NCI-H2227 treated with DMSO at 0.1 percent for 48 hours (cell line): ENCODE measurements around the gene ERICH6B.

Experiments used
- DNase-seq: peaks from one replicate; lab custom pipeline; 2025; lab: John Stamatoyannopoulos, UW

The ERICH6B gene

DNA sequence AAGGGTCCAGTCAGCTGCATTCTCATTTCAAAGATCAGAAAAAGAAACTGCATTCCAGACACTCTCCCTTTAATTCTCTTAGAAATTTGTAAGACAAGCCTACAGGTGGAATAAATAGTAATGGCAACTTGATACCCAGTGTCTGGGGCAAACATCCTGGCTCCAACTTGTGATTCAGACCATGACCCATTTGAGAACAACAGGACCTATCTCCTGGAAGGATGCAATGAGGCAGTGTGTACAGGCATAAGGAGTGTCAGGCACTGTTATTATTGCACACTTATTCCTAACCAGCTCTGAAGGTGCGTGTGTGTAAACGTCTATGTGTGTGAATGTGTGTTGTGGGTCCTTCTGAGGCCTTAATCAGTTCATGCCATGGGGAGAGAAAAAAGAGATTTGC lies 13.9 kb downstream of the ERICH6B start:
- no peak for DNase-seq

DNA sequence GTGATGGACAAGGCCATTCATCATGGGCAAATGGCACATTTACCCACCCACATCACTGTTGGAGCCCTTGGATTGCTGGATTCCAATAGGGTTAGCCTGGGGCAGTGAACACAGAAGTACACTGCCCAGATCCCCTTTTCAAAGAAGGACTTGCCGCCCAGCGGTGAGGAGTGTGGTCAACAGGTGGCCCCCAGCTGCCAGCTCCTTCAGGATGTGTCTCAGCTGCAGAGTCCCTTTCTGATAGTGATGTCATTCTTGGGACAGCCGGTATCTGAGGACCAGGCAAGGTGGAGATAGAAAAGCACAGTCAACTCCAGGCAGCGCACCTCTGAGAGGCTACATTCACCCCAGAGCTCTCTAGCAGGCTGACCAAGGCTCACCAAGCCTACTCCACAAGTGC lies 16.9 kb downstream of the ERICH6B start:
- DNase-seq, result no peak

GRCh38 chr13:45596800-45597475 lies 18.6 kb downstream of the ERICH6B start:
- DNase-seq, result no peak

GRCh38 chr13:45595965-45596364 lies 19.6 kb downstream of the ERICH6B start:
- DNase-seq, result no peak

DNA sequence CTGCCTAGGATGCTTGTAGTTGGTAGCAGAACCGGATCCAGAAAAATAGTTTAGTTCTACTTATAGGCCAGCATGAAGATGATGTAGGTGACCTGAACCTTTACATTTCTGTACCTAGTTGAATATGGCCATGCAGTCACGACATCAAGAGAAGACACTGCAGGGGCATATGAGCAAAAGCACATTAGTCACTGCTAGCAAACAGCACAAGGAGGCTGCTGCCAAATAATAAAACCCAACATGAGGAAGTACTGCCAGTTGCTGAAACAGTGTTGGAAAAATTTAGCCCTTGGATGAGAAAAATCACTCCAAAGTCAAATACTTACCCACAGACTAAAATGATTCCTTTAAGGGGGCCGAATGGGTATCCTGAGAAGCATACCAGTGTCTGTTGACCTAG lies 20.8 kb downstream of the ERICH6B start:
- no peak for DNase-seq

GRCh38 chr13:45594227-45594626 lies 21.3 kb downstream of the ERICH6B start:
- DNase-seq, result no peak

DNA sequence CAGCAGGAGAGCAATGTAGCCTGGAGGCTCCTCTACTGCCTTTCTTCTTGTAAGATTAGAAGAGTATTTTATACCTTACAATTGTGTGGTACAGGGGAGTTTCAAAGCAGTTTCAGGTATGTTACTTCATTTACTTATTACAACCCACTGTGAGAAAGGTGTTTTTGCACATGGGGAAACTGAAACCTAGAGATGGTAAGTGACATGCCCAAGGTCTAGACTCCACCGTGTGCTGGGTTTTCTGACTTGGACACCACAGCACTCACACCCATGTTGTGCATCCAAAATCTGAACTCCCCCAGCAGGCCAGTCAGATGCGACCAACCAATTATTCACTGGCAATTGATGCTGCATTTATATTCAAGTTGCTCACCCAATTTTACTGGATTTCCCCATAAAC lies 22.8 kb downstream of the ERICH6B start:
- no peak for DNase-seq

DNA sequence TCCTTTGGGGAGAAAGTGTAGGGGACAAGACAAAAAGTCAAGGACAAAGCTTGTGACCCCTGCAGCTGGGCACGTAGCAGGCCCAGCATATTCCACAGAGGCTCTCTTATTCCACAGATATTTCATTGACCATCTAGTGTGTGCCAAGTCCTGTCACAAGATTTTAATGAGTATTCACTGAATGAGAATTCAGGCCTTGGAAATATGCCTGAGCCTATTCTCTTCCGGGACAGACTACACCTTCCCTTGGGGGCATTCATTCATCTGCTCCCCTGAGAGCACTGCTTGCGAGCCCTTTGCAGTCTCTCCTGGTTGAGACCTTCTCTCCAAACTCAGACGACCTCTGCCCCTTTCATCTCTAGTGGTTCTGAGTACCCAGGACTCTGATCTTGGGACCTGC lies 25.5 kb downstream of the ERICH6B start:
- no peak for DNase-seq

GRCh38 chr13:45587897-45588296 lies 27.6 kb downstream of the ERICH6B start:
- no peak for DNase-seq

GRCh38 chr13:45584816-45585215 lies 30.7 kb downstream of the ERICH6B start:
- no peak for DNase-seq

GRCh38 chr13:45582408-45583076 lies 33.0 kb downstream of the ERICH6B start:
- DNase-seq, result no peak

DNA sequence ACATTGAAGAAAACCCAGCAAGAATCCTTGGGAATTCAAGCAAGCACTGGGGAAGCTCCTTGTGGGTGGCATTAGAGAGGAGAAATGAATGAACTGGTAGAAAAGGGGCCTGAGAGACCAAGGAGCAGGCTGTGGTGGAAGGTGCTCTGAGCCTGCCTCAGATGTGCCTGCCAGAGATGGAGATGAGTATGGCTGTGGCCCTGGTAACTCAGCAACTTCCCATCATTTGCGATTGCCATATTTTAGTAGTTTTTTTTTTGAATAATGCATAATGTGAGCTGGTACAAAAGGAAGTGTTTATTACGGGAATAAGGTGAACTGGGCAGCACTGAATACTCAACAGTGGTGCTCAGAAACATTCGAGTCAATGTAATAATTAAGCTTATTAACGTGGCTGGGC lies 39.1 kb downstream of the ERICH6B start:
- DNase-seq, result no peak

- no peak for DNase-seq
These were observed 39.7 kb downstream of the ERICH6B start for GRCh38 chr13:45575830-45576180.

DNA sequence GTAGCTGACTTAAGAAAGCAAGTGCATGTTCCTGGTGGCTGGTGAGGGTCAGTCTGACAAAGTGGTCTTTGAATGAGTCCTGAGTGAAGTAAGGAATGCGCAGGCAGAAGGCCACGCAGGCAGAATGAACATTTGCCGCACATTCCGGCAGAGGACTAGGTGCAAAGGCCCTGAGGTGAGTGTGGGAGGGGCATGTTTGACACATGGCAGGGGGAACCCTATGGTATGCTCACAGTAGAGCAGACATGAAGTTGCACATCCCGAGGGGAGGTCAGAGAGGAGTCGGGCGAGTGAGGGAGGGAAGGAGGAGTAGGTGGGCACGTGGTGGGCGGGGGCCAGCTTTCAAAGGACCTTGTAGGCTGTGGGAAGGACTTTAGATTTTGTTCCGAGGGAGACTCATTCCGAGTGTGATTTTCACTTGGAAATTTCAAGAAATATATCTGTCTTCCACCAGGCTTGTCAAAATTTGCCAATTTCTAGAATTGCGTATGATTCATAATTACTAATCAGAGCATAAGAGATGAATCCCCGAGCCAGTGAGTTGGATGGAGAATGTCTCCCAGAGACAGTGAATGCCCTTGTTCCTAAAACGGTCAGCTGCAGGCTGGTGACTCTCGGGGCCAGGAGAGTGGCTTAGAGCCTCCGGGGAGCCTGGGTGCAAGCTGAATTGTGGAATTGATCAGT lies 40.3 kb downstream of the ERICH6B start:
- DNase-seq, result no peak

DNA sequence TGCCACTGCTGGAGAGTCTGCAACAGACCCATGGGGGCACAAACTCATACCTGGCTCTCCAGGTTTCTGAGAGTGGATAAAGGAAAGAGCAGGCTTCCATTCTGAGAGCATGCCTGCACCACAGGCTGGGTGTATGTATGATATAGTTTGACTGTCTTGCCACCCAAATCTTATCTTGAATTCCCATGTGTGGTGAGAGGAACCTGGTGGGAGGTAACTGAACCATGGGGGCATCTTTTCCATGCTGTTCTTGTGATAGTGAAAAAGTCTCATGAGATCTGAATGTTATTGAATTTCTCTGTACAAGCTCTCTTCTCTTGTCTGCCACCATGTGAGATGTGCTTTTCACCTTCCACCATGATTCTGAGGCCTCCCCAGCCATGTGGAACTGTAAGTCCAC lies 50.2 kb downstream of the ERICH6B start:
- DNase-seq, result no peak

- no peak for DNase-seq
These were observed 51.3 kb downstream of the ERICH6B start for GRCh38 chr13:45564133-45564776.

GRCh38 chr13:45554604-45555109 lies 60.9 kb downstream of the ERICH6B start:
- no peak for DNase-seq

DNA sequence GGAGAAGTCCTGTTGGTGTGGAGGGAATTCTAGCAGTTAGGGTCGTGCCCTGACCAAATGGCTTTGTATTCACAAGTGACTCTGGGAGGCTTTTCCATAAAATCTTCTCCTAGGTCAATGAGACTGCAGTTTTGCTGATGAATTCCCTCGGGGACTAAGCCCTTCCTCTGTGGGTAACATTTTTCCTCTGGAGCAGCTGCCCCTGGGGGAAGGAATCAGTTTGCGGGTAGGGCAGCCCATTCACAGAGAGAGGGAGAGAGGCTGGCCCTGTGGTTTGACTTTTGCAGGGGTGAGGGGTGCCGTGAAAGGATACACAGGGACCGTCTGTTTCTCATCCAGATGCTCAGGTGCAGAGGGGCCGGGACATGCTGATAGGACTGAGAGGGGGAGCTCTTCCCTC lies 67.3 kb downstream of the ERICH6B start:
- no peak for DNase-seq

DNA sequence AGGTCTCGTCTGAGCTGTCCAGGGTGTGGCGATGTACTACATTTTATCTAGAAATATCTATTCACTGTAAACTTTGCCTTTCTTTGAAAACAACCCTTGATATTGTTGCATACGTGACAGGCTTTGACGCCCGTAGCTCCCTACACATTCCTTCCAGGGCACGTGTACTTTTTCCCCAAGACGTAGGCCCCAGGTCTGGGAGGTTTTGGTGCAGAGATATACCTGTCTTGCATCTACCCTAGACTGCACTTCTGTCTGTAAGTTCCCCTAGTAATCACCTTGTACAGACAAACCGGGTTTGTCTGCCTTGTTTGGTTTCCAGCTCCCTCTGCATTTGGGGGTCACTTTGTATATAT lies 69.2 kb downstream of the ERICH6B start:
- no peak for DNase-seq

GRCh38 chr13:45545686-45546409 lies 69.7 kb downstream of the ERICH6B start:
- DNase-seq, result no peak

DNA sequence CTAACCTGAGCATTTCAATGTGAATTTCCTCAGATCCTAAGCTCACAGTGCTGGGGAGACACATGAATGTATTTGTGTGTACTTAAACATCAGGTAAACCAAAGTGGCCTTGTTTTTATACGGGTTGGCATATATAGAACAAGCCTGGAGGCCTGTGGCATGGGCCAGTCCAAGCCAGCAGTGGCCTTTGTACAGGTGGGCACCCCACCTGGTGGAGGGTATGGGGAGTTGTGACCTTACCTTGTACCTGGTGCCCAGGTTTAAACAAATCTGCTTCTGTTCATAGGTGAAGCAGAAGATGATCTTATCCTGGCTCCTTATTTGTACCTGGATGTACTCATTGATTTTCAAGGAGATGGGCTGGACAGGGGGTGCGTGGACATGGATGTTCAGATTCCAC lies 71.0 kb downstream of the ERICH6B start:
- DNase-seq, result no peak

GRCh38 chr13:45542878-45543277 lies 72.7 kb downstream of the ERICH6B start:
- DNase-seq, result no peak
